Psoas muscle (tissue), 8 donors: ENCODE data around the gene SOCS1. TPM values are rescaled to one million over a fixed set of nuclear protein-coding genes. Genes with fewer than 3 reads are reported as not detected.

Experiments used
- ATAC-seq, 4 donors: fragments of 200-7000 bp; cut with Tn5 transposase; one replicate each; pipeline ENCODE4 v1.9.1; 2020; ENCODE audit warnings: moderate library complexity in 3 of 4, mild to moderate bottlenecking in 2 of 4
- DNase-seq, 2 donors: peaks; one replicate each; pipeline ENCODE4 v3.0.0-alpha.2; 2020
- H3K27ac ChIP-seq: fragments of 200-600 bp; one replicate; pipeline ENCODE4 v1.8.0; 2022
- H3K27me3 ChIP-seq, 3 donors: fragments of 200-600 bp in 1 of 3; one replicate each; pipeline versions ENCODE4 v1.6.1 to v1.8.0; 2013 to 2022; ENCODE audit warnings: low read length in 2 of 3, mild to moderate bottlenecking in 2 of 3, moderate library complexity in 1 of 3; ENCODE audit not compliant: insufficient read depth in 3 of 3
- H3K36me3 ChIP-seq, 2 donors: fragments of 200-600 bp in 1 of 2; one replicate each; pipeline versions ENCODE4 v1.6.1 to v1.8.0; 2013 to 2022; ENCODE audit warnings: low read depth in 1 of 2, mild to moderate bottlenecking in 1 of 2, moderate library complexity in 1 of 2; ENCODE audit not compliant: insufficient read depth in 1 of 2
- H3K4me1 ChIP-seq: fragments of 200-600 bp; one replicate; pipeline ENCODE4 v1.8.0; 2022
- H3K4me3 ChIP-seq: fragments of 200-600 bp; one replicate; pipeline ENCODE4 v1.8.0; 2022; ENCODE audit warnings: mild to moderate bottlenecking
- H3K9me3 ChIP-seq: fragments of 200-600 bp; one replicate; pipeline ENCODE4 v1.8.0; 2022
- WGBS, 3 donors: extraction: QIAGEN DNeasy Blood & Tissue Kit; methylation state at CpG; one replicate each; pipeline versions ENCODE4 v1.1.6 to v1.1.7; 2013; 5-methylcytosine and 5-hydroxymethylcytosine counted together
- intact Hi-C, 2 donors: fragments of 100-400 bp; cut with DNase I; formaldehyde crosslinking; loops; one replicate each; pipeline versions ENCODE4 v1.11.0 to v1.14.2; 2022
- polyA plus RNA-seq, 3 donors: library from polyadenylated mRNA; stranded (reverse); fragments of 200-250 nt; gene quantifications; one replicate each; pipeline ENCODE4 v1.2.3, GENCODE V29; 2013
- total RNA-seq, 4 donors: library from RNA; stranded (reverse); fragmentation: NEBNext Ultra II Directional in 2 of 4; extraction: Animal tissue kit (Norgen Biotek cat#: 25700) in 2 of 4; gene quantifications; one replicate each; pipeline versions ENCODE4 v1.2.1 to v1.2.4, GENCODE V29; 2021 to 2023
- TF ChIP-seq, protein P1 (sequence below): fragments of 200-600 bp; IDR thresholded peaks from one replicate; pipeline ENCODE4 v1.8.0; 2022; ENCODE audit warnings: antibody characterized with exemption
- donor health status: healthy with polysubstance abuse.
- donor health status: DM: no; HTN: no; CAD: no; lungs with moderate emphysema.
- donor health status: Bipolar disorder and iron deficiency.
- donor health status: healthy.
- donor health status: DM: yes; HTN: yes; CAD: no.
- donor health status: DM: no; HTN: no; CAD: no.
- donor health status: DM: no; HTN: no; CAD: no.
- donor health status: DM: yes; HTN: yes; CAD: no.

Gene SOCS1
- total and polyA plus RNA-seq, 7 donors: 0.44 to 12.6 (median 2.1) TPM

DNA sequence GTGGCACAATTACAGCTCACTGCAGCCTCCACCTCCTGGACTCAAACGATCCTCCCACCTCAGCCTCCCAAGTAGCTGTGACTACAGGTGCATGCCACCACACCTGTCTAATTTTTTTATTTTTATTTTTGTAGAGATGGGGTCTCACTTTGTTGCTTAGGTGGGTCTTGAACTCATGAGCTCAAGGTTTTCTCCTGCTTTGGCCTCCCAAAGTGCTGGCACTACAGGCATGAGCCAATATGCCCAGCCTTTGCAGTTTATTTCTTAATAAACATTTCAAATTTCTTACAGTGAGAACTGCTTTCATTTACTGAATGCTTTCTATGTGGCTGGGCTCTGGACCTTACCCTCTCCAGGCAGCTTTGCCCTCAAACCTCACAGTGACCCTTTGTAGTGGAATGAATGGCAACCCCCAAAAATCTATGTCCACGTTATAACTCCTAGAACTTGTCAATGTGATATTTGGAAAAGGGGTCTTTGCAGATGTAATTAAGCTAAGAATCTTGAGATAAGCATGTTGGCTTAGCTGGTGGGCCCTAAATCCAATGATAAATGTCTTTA is 14.7 kb upstream of the SOCS1 start:
- H3K27ac ChIP-seq: no peak overlapping the region
- TF ChIP-seq, protein P1, sequence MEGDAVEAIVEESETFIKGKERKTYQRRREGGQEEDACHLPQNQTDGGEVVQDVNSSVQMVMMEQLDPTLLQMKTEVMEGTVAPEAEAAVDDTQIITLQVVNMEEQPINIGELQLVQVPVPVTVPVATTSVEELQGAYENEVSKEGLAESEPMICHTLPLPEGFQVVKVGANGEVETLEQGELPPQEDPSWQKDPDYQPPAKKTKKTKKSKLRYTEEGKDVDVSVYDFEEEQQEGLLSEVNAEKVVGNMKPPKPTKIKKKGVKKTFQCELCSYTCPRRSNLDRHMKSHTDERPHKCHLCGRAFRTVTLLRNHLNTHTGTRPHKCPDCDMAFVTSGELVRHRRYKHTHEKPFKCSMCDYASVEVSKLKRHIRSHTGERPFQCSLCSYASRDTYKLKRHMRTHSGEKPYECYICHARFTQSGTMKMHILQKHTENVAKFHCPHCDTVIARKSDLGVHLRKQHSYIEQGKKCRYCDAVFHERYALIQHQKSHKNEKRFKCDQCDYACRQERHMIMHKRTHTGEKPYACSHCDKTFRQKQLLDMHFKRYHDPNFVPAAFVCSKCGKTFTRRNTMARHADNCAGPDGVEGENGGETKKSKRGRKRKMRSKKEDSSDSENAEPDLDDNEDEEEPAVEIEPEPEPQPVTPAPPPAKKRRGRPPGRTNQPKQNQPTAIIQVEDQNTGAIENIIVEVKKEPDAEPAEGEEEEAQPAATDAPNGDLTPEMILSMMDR: no peak
- no peak for DNase-seq
- H3K4me3 ChIP-seq: no peak overlapping the region
- H3K9me3 ChIP-seq: no peaks in the 10 kb centered on the region
- no peaks in the 10 kb centered on the region for H3K4me1 ChIP-seq
- intact Hi-C loops: no loop called here
- WGBS, 3 donors: 94 to 96% (median 95%) methylated on average over 2 of the region's 2 CpGs
- H3K36me3 ChIP-seq: no peaks in the 10 kb centered on the region
- no peaks in the 10 kb centered on the region for H3K27me3 ChIP-seq
- ATAC-seq: no peak

- Histone ChIP-seq H3K27me3 (no peaks in the 10 kb centered on the region), H3K9me3 (no peaks in the 10 kb centered on the region), H3K27ac (no peak within 1 kb of the TSS), H3K4me1 (no peaks in the 10 kb centered on the region), H3K4me3 (no peak within 1 kb of the TSS), H3K36me3 (no peaks in the 10 kb centered on the region)
- TF ChIP-seq, protein P1: no peak
- no peak for ATAC-seq
- 89 to 95% (median 92%) methylated on average over 9 to 11 of the region's 11 CpGs for WGBS, 3 donors
- no peak for DNase-seq
- intact Hi-C loops: no loop called here
These were observed 12.9 kb upstream of the SOCS1 start, which contains the start of gene TNP2 for GRCh38 chr16:11268921-11269375. TSS of gene TNP2 (minus strand) at chr16:11269325. CDS start at chr16:11269262, 63 bp downstream.

- H3K4me1 ChIP-seq: no peaks in the 10 kb centered on the region
- ATAC-seq (no peak), DNase-seq (no peak)
- H3K27ac ChIP-seq: no peak overlapping the region
- H3K27me3 ChIP-seq: no peaks in the 10 kb centered on the region
- intact Hi-C loops: no loop called here
- TF ChIP-seq, protein P1: no peak
- H3K36me3 ChIP-seq: no peaks in the 10 kb centered on the region
- 79 to 83% (median 80%) methylated on average over 7 of the region's 7 CpGs for WGBS, 3 donors
- H3K4me3 ChIP-seq: no peak overlapping the region
- no peaks in the 10 kb centered on the region for H3K9me3 ChIP-seq
These were observed 9.1 kb upstream of the SOCS1 start for GRCh38 chr16:11265124-11265523.

DNA sequence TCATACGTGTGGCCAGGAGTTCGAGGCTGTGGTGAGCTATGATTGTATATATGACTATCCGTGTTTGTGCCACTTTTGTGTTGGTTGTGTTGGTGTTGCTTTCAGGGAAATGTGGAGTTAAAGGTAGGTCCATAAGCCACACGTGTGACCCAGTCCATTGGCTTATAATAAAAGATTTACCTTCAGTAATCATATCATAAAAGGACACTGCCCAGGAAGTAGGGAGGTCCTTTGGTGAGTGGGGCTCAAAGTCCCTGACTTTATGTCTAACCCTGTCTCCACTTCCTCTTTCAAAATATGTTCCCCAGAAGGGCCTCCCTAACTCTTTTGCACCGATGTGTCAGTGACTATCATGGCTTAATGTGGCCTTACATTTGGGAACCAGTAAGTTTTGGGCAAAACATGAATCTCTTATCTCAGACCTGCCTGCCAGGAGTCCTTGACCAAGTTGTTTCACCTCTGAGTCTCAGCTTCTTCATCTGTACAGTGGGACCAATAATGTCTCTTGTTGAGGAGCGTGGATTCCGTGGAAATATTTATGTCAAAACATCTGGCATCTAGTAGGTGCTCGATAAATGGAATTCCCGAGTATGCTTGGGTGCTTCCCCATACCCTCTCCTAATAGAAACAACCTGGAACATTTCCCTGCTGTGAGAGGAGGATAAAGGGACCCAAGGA is 8.3 kb upstream of the SOCS1 start:
- DNase-seq (no peak), ATAC-seq (no peak)
- H3K4me3 ChIP-seq: no peak overlapping the region
- no peaks in the 10 kb centered on the region for H3K9me3 ChIP-seq
- WGBS, 3 donors: 74 to 82% (median 81%) methylated on average over 9 of the region's 9 CpGs
- H3K27me3 ChIP-seq: no peaks in the 10 kb centered on the region
- TF ChIP-seq, protein P1: no peak
- intact Hi-C loops: no loop called here
- peaks cover 3% of the 10 kb centered on the region for H3K4me1 ChIP-seq
- no peak overlapping the region for H3K27ac ChIP-seq
- no peaks in the 10 kb centered on the region for H3K36me3 ChIP-seq
